GM23338 (cell line): ENCODE data around the gene SUB1.

ENCODE experiments used
- CTCF ChIP-seq, 2 experiments: fragments of 200-600 bp in 1 of 2; sonication (generic) in 1 of 2; conservative IDR thresholded peaks; 2 replicates each; pipeline versions ENCODE4 v1.5.1 to v1.6.1; 2016 to 2017; ENCODE audit warnings: antibody characterized with exemption in 2 of 2, low read depth in 2 of 2, mild to moderate bottlenecking in 2 of 2, moderate library complexity in 1 of 2
- EZH2 ChIP-seq: fragments of 200-600 bp; sonication (generic); IDR thresholded peaks from one replicate; pipeline ENCODE4 v1.8.0; 2017; ENCODE audit warnings: antibody characterized with exemption, mild to moderate bottlenecking, low read depth; ENCODE audit not compliant: unreplicated experiment
- POLR2AphosphoS5 ChIP-seq: IDR thresholded peaks from 2 replicates; pipeline ENCODE4 v1.6.1; 2016; ENCODE audit warnings: antibody characterized with exemption, low read depth

- TF ChIP-seq POLR2AphosphoS5 = no peak
- no peak for TF ChIP-seq CTCF (conservative IDR thresholded peaks at IDR 0.05; ENCODE audit: low read depth in 2 of 2)
- TF ChIP-seq EZH2 = no peak
Measured at GRCh38 chr5:32602906-32603305, 17.5 kb downstream of the SUB1 start.
